Stimulated activated CD4-positive, alpha-beta T cell treated with anti-CD3 and anti-CD28 coated beads, Interleukin-12 subunit alpha, Interleukin-12 subunit beta, amount 100 ng/mL, for 24 hours (primary cell): ENCODE measurements around the gene PRR35.

Experiments used
- DNase-seq, 2 experiments: peaks; one replicate each; pipeline ENCODE4 v3.0.0-alpha.2; 2020; ENCODE audit warnings: low read depth in 2 of 2

Gene PRR35

DNA sequence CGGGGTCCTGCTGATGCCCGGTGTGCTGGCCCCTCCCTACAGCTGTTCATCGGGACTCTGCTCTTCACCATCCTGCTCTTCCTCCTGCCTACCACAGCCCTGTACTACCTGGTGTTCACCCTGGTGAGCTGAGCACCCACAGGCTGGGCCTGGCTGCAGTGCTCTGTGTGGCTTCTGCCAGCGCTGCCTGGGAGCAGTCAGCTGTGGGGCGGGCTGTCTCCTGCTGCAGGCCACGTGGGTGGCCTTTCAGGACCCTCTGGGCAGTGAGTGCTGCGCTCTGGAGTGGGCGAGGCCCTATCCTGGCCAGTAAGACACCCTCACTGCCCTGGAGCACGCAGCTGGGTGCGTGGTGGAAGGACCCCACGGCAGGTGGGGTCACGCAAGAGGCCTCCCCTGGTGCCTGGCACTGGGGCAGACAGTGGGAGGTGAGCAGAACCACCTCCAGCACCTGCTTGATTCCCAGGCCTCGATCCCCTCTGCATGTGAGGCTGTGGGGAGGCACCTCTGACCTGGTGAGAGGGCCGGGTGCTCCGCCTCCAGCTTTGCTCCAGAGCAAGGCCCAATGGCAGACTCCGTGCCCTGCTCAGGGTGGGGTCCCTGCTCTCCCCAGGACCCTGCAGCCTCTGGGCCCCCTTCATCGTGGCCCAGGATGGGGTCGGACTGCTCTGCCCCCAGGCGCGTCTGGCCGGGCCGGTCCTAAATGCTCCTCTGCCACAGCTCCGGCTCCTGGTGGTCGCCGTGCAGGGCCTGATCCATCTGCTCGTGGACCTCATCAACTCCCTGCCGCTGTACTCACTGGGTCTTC is 20.1 kb downstream of the PRR35 start:
- no peak for DNase-seq

DNA sequence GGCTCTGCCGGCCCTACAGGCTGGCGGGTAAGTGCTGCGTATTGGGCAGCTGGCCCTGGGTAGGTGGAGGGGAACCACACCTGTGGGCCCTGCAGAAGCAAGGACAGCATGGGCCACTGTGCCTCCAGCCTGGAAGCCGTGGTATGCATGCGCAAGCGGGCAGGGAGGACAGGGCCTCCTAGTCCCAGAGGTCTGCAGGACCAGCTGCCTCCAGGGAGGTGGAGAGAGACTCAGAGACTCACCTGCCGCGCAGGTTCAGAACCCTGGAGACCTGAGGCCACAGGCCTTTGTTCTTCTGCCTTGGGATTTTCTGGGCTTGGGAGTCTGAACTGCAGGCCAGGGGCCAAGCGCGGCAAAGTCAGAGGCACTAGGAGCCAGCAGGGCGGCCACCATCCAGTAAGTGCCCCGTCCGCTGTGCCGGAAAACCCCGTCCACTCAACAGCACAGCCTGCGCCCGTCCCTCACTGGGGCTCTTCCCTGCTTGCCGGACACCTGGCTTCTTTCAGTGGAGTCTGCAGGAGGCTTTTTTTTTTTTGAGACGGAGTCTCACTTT is 20.8 kb downstream of the PRR35 start:
- DNase-seq: no peak

DNA sequence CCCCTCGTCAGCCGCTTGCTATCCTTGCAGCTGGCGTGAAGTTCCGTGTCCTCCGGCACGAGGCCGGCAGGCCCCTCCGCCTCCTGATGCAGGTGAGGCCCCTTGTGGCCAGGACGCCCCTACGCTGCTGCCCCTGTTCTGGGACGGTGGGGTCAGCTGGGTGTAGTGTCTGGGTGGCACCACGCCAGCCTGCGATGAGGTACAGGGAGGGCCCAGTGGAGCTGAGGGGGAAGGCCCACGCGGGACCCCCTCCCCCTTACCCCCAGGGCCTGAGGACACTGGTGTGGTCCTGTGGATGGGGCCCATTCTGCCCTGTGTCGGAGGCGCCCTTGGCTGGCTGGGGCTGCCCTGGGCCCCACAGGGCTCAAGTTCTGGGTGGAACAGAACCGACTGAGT is 22.0 kb downstream of the PRR35 start:
- DNase-seq: no peak

DNA sequence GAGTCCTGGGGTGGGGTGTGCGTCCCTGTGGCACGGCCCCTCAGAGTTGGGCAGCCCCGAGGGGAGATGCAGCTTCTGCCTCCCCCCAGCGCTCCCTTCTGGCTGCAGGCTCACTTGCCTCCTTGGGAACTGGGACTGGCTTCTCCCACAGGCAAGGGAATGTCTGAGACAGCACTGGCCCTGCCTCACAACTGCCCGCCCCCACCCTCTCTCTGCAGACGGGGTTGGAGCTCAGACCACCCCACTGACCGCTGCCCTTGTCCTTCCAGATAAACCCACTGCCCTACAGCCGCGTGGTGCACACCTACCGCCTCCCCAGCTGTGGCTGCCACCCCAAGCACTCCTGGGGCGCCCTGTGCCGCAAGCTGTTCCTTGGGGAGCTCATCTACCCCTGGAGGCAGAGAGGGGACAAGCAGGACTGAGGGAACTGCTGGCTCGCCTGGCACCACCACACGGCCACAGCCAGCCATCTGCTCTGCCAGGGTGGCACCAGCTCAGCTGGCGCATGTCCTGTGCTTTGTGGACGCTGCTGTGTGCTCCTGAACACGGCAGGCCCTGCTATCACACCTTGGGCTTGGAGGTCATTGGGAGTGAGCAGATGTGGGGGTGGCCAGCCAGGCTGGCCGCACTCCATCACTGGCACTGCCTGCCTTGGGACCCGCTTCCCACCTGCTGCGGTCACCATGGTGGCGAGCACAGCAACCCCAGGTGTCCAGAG is 22.6 kb downstream of the PRR35 start:
- no peak for DNase-seq

DNA sequence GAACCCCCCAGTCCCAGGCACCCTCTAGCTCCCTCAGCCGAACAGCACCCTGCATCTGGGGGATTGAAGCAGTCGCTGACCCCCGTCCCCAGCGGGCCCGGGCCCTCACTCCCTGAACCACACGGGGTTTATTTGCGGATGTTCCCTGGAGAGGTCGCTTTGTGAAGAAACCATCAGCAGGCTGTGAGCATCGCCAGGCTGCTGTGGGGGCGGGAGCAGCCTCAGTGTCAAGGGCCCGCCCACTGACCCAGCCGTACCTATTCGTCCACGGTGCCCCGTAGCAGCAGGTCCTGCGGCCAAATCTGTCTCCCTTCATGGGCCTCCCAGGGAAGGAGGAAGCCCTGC is 23.2 kb downstream of the PRR35 start:
- DNase-seq: no peak

DNA sequence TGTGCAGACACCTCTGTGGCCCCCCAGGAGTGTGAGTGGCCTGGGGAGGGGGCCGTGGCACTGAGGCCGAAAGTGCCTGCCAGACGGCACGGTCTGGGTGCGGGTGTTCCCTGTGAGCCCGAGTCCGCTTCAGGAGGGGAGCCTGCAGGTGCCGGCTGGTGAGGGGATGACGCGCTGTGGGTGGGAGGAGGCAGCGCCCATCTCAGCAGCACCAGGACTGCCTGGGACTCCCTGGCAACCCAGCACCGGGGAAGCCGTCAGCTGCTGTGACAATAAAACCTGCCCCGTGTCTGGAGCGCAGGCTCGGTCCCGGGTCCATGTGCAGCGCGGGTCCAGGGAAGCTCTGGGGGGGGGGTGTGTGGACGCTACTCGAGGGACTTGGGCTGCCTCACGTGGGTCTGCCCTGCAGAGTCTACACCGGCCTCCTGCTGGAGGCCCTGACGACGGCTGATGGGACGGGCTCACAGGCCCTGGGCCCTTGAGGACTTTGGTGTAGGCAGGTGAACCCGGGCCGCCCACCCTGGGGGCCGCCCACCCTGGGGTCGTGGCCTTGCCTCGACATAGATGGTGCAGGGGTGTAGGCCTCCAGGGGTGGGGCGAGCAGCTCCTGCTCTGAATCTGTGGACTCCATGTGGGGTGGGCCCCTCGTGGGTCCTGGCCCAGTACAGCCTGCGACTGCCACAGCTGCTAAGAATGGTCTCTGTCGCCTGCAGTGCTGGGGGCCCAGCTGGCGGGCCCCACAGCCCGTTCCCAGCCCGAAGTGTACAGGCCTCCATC is 23.8 kb downstream of the PRR35 start:
- no peak for DNase-seq

DNA sequence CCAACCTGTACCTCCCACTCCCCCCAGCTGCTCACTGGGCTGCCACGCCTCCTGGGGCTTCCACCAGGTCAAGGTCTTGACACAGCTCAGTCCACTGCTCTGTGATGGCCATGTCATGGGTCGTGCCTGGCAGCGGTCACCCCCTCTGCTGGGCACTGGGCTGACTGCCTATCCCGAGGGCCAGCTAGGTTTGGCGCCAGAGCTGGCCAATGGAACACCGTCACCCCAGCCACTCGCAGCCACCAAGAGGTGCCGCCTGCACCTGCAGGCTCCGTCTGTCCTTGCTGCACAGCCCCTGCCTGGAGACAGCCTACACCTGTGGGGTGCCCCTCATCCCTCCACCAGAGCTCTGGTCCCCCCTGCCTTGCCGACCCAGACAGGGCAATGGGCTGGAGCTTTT is 25.2 kb downstream of the PRR35 start:
- no peak for DNase-seq

DNA sequence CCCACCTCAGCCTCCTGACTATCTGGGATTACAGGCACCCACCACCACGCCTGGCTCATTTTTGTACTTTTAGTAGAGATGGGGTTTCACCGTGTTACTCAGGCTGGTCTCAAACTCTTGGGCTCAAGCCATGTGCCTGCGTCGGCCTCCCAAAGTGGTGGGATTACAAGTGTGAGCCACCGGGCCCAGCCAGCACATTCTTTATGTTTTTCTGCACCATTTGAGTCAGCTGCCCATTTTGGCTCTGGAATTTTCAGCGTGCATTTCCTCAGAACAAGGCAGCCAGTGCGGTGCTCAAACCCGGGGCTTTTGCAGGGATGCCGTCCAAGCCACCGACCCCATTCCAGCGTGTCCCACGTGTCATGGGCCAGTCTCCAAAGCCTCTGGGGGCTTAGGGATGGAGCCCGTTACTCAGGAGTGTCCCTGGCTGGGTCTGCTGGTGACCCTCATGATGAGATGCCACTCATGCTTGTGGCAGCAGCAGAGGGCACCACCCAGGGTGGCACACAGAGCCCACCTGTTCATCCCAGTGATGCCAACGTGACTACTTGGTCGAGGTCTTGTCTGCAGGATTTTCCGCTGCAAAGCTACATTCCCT is 26.0 kb downstream of the PRR35 start:
- no peak for DNase-seq

DNA sequence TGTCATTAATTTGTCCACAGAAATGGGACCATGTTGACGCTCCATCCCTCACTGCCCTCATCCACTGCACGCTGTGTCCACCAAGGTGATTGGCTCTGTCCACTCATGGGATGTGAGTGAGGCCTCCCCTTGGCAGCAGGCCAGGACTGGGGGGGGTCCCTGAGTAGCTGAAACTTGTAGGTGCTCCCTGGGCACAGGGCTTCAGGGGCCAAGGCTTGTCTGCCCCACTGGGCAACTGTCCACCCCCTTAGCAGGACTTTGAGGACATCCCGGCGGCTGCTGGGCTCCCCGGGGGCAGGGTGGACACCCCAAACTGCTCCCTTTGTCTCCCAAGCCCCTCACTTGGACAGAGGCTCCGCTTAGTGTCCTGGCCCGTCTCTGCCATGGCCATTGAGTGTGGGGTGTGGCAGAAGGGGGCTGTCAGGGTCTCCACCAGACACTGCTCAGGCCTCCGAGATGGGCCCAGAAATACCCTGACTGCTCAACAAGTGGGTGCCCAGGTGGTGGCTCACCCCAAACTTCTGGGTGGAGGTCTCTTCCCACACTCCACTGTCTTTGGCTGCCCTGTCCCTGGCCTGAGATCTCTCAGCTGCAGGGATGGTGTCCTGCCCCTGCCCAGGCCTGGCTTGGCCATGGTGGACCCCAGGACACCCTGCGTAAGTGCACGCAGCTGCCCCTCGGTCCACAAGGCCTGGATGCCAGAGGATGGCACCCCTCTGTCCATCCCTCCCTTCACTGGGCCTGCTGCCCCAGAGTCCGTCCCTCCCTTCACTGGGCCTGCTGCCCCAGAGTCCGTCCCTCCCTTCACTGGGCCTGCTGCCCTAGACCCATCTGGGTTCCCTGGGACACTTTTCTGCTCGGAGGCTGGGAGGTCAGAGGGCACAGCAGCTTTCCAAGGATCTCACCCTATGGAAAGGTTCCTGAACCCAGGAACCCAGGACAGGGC is 26.7 kb downstream of the PRR35 start:
- no peak for DNase-seq

DNA sequence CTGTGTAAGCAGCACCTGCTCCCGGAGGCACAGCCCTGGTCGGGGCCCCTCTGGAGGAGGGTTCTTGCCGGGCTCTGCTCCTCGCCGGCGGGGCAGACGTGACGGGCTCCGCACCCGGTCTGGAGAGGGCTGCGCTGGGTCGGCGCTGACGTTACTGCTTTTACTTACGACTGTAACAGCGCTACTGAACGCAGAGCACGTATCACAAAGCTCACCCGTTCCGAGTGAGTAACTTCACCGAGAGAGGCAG is 28.4 kb downstream of the PRR35 start:
- peak in 1 of 2 experiments; percentile 46 for DNase-seq

DNA sequence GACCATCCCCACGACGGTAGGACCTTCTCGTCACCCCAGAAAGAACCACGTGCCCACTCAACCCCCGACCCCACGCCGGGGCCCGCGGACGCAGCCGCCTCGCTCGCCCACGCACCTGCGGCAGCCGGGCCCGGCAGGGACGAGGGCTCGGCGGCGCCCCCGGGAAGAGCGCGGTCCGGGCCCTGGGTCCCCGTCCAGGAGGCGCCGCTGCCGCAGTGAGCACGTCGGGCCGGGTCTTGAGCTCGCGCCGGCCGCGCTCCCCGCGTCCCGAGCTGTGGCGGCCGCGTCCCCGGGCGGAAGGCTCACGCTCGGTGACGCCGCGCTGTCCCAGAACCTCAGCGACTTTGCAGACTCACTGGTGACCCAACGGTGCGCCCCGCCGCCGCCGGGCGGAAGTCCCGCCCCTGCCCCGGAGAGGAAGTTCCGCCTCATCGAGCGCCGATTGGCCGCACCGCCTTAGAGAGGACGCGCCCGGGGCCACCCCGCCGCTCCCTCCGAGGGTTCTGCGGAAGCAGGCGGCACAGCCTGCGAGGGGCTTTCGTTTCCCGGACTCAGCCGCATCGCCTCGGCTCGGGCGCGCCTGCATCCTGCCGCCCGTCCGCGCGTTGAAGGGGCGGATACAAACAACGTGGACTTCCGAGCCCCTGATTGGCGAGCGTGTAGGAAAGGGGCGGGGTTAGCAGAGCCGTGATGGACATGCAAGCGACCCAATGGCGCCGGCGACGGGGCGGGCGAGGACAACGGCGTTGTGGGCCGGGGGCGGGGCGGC is 28.9 kb downstream of the PRR35 start:
- peak; percentile 95 to 98 for DNase-seq

DNA sequence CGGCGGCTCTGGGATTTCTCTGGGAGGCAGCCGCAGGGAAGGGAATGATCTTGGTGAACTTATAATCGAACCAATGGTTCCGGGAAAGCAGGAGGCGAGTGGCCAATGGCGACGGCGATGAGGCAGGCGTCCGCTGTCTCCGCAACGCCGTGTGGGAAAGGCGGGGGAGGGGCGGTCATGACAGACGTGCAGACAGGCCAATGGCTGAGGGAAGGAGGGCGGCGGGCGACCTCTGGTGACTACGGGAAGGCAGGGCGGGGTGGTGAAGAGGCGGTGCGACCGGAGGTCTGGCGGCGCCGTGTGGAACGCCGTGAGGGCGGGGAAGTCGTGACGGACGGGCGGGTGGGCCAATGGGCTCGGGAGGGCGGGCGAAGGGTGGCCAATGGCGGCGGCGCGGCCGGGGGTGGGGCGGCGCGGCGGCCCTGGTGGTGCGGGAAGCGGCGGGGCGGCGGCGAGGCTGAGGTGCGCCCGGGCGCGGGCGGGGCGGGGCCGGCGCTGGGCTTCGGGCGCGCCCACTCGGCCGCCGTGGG is 29.5 kb downstream of the PRR35 start, which contains the start of gene RAB40C:
RAB40C (plus strand) TSS at position 409 of the 530 bp plus-strand sequence. CDS start 226 bp downstream, outside the sequence.
- peak; percentile 98 to 99 for DNase-seq

DNA sequence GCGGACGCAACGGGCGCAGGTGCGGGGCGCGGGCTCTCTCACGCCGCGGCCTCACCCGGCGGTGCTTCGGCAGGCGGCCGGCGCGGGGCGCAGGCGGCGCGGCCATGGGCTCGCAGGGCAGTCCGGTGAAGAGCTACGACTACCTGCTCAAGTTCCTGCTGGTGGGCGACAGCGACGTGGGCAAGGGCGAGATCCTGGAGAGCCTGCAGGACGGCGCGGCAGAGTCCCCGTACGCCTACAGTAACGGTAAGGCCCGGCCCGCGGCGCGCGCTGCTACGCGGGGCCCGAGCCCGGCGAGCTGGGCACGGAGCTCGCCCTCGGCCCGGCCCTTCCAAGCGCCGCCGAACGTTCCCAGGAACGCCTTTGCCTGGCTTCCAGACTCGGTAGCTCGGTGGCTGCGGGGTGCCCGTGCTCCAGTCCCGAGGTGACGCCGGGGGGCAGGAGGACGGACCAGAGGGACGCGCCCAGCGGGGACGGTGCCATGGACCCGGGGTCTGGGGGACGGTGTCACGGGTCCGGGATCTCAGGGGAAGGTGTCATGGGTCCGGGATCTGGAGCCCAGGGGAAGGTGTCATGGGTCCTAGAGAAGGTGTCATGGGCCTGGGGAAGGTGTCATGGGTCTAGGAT is 30.1 kb downstream of the PRR35 start:
- DNase-seq: no peak

DNA sequence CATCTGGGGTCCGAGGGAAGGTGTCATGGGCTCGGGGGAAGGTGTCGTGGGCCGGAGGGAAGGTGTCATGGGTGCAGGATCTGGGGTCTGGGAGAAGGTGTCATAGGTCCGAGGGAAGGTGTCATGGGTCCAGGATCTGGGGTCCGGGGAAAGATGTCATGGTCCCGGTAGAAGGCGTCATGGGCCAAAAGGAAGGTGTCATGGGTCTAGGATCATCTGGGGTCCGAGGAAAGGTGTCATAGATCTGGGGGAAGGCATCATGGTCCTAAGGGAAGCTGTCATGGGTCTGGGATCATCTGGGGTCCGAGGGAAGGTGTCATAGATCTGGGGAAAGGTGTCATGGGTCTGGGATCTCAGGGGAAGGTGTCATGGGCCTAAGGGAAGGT is 30.6 kb downstream of the PRR35 start:
- no peak for DNase-seq

DNA sequence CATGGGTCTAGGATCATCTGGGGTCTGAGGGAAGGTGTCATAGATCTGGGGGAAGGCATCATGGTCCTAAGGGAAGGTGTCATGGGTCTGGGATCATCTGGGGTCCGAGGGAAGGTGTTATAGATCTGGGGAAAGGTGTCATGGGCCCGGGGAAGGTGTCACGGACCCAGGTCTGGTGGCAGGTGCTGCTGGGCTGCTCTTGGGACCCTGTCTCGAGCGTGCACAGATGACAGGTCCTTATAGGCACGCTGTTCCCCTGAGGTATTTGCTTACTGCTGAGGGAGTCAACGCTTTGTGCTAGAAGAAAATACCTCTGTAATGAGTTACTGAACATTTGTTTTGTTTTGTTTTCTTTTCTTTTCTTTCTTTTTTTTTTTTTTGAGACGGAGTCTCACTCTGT is 31.0 kb downstream of the PRR35 start:
- no peak for DNase-seq

DNA sequence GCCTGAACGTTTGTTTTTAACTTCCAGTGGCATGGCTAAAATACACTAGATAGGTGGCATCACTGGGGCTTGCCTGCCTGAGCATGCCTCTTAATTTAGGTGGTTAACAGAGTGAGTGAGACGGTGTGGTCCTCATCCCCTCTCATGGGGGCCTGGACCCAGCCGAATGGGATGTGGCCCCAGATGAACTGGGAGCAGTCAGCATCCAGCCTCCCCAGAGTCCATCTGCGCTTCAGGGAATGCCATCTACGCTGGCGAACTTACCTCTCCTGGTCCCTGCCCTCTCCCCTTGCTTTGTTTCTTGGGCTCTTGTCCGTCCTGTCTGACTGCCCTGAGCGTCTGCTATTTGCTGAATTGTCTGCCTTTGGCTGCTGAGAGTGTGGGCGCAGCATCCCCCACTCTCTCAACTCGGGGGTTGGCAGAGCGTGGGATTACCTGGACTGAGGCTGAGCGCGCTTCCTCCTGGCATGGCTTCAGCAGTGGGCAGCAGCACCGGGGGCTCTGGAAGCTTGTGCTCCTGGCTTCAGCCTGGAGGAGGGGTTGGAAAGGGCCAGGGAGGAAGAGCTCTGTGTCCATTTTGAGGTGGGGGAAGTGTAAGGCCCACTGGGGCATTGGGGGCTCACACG is 31.8 kb downstream of the PRR35 start:
- DNase-seq: no peak

DNA sequence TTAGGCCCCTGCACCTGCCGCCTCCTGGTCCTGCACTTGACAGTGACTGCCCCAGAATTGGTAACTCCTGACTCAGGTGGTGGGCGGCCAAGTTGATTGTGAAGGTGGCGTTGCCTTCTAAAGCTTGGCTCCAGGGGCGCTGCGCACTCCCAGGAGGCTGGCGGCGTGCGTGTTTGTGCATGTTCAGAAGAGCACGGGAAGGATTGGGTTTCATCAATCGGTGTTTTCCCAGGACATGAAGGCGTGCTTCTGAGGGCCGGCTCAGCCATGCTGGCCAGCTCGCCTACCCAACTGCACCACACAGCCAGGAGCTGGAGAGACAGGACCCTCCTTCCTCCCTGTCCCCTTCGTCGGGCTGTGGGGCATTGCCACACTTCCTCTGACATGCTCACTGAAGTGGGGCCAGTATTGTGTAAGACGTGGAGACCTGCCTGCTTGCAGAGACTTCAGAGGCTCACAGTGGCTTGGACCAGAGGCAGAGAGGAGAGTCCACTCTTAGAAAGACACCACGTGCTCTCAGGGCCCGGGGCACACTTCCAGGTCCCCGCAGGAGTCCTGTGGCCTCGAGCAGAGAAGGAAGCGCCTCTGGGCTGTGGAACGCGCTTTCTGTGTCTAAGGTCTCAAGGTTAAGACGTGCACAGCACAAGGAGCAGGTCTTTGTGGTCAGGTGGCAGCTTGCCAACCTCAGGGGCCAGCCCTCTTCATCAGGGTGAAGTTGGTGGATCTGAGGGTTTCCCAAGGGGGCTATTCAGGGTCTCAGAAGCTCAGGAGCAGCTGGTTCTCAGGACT is 32.5 kb downstream of the PRR35 start:
- DNase-seq: no peak

DNA sequence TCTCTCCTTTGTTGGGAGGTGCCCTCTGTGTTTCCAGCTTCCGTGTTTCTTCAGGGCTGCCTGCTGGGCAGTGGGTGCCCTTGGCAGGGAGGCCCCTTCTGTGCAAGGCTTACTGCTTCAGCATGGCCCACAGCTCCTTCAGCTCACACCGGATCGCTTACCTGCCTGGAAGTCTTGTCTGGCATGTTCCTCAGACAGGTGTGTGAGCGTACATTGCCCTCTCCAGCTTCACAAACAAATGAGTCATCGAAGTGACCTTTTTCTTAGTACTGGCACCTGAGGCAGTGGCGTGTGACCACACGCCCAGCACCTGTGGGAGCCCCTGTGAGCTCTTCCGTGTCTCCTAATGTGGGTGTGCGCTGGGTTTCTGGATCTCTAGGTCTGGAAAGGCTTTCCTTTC is 33.2 kb downstream of the PRR35 start:
- no peak for DNase-seq
